Measurements from ENCODE around the gene STC2. TPM values are rescaled to one million over a fixed set of nuclear protein-coding genes. Genes with fewer than 3 reads are reported as not detected.

Gene STC2
- polyA plus RNA-seq, 3 donors = not detected

DNA sequence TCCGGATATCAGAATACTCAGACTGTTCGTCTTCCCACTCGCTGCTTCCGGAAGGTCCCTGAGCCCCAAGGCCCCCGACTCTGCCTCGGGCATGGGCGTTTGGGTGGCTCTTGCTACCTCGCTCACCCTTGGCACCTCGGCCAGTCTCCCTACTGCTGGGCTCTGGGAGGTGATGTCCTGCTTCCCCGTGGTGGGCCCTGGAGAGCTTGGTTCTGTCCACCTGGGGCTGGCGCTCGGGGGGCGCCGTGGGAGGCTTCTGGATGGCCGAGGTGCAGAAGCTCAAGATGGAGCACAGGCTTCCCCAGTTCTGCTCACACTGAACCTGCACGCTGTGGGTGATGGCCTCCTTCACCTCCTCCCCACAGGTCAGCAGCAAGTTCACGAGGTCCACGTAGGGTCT lies 10.4 kb downstream of the STC2 start:
- intact Hi-C loops (cut with micrococcal nuclease) = no loop called here
- H3K9me3 ChIP-seq (replicated peaks in 1 of 2; ENCODE audit: control insufficient read depth in 1 of 2, insufficient read depth in 1 of 2, low read length in 2 of 2) = no peaks in the 10 kb centered on the region
- H3K4me2 ChIP-seq (replicated peaks; ENCODE audit: extremely low read depth, low read length, poor library complexity, severe bottlenecking) = no peak overlapping the region
- TF ChIP-seq, protein P1, sequence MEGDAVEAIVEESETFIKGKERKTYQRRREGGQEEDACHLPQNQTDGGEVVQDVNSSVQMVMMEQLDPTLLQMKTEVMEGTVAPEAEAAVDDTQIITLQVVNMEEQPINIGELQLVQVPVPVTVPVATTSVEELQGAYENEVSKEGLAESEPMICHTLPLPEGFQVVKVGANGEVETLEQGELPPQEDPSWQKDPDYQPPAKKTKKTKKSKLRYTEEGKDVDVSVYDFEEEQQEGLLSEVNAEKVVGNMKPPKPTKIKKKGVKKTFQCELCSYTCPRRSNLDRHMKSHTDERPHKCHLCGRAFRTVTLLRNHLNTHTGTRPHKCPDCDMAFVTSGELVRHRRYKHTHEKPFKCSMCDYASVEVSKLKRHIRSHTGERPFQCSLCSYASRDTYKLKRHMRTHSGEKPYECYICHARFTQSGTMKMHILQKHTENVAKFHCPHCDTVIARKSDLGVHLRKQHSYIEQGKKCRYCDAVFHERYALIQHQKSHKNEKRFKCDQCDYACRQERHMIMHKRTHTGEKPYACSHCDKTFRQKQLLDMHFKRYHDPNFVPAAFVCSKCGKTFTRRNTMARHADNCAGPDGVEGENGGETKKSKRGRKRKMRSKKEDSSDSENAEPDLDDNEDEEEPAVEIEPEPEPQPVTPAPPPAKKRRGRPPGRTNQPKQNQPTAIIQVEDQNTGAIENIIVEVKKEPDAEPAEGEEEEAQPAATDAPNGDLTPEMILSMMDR (IDR thresholded peaks at IDR 0.05) = no peak
- H3K27ac Mint-ChIP-seq = no peak overlapping the region
- H3K27me3 ChIP-seq (ENCODE audit: control insufficient read depth in 2 of 2, insufficient read depth in 2 of 2, low read length in 2 of 2) = peaks cover 0 to 30% of the 10 kb centered on the region in 2 donors
- H3K27me3 Mint-ChIP-seq (ENCODE audit: low read depth in 3 of 3) = peaks cover 20 to 60% (median 38%) of the 10 kb centered on the region in 3 donors
- no peaks in the 10 kb centered on the region for H3K79me2 ChIP-seq (ENCODE audit: insufficient read depth, low read length)
- no peaks in the 10 kb centered on the region for H3K9me3 Mint-ChIP-seq
- H3K36me3 ChIP-seq (replicated peaks in 1 of 2; ENCODE audit: control insufficient read depth in 1 of 2, insufficient read depth in 2 of 2, low read length in 2 of 2) = no peaks in the 10 kb centered on the region
- no peak overlapping the region for H2AFZ ChIP-seq (ENCODE audit: insufficient read depth, low read depth, low read length, poor library complexity, severe bottlenecking)
- H3K4me3 ChIP-seq (replicated peaks in 1 of 3; ENCODE audit: low read depth in 2 of 3, low read length in 3 of 3) = no peak overlapping the region
- no peaks in the 10 kb centered on the region for H3K4me1 ChIP-seq (ENCODE audit: control insufficient read depth in 1 of 2, insufficient read depth in 2 of 2, low read length in 2 of 2)
- no peak overlapping the region for H3K4me3 Mint-ChIP-seq
- H3K36me3 Mint-ChIP-seq = no peaks in the 10 kb centered on the region
- H3K9ac ChIP-seq (ENCODE audit: insufficient read depth, low read length, poor library complexity, severe bottlenecking) = no peak overlapping the region
- no peak for DNase-seq
- H3K4me1 Mint-ChIP-seq = no peaks in the 10 kb centered on the region
- 95% methylated on average over 10 of the region's 18 CpGs for WGBS (ENCODE audit: insufficient coverage)
- H3K27ac ChIP-seq (ENCODE audit: low read depth in 1 of 2, low read length in 2 of 2) = no peak overlapping the region
- no peaks in the 10 kb centered on the region for H4K20me1 ChIP-seq (ENCODE audit: insufficient read depth, low read length)

DNA sequence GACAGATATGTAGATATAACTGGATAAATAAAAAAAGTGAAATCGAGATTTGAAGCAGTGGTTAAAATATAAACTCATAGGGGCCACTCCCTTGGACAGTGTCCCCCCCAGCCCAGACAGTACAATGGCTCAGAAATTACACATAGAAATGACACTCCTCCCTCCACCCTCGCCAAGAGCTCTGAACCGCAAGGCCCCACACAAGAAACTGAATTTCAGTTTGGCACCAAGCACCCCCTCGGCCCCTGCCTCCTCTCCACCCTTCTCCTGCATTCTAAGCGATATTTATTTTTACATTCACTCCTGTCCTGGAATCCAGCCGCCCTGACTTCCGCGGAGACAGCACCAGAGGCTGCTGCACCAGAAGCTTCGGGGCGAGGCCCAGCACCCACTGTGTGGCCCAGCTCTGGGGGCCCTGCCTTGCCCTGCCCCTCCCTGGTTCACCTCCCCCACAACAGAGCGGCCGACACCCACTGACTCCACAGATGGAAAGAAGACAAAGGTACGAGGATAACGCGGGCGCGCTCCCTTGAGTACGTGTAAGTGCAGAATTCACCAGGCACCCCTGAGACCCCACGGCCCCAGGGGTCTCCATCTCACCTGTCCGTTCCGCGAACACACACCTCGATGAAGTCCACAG lies 11.0 kb downstream of the STC2 start:
- Histone ChIP-seq H4K20me1 (ENCODE audit: insufficient read depth, low read length) (no peaks in the 10 kb centered on the region), H3K4me3 (replicated peaks in 1 of 3; ENCODE audit: low read depth in 2 of 3, low read length in 3 of 3) (no peak overlapping the region), H3K36me3 (replicated peaks in 1 of 2; ENCODE audit: control insufficient read depth in 1 of 2, insufficient read depth in 2 of 2, low read length in 2 of 2) (no peaks in the 10 kb centered on the region), H3K4me2 (replicated peaks; ENCODE audit: extremely low read depth, low read length, poor library complexity, severe bottlenecking) (no peak overlapping the region), H3K9ac (ENCODE audit: insufficient read depth, low read length, poor library complexity, severe bottlenecking) (no peak overlapping the region), H3K27ac (ENCODE audit: low read depth in 1 of 2, low read length in 2 of 2) (no peak overlapping the region), H3K9me3 (replicated peaks in 1 of 2; ENCODE audit: control insufficient read depth in 1 of 2, insufficient read depth in 1 of 2, low read length in 2 of 2) (no peaks in the 10 kb centered on the region), H2AFZ (ENCODE audit: insufficient read depth, low read depth, low read length, poor library complexity, severe bottlenecking) (no peak overlapping the region), H3K27me3 (ENCODE audit: control insufficient read depth in 2 of 2, insufficient read depth in 2 of 2, low read length in 2 of 2) (peaks cover 0 to 29% of the 10 kb centered on the region in 2 donors), H3K79me2 (ENCODE audit: insufficient read depth, low read length) (no peaks in the 10 kb centered on the region), H3K4me1 (ENCODE audit: control insufficient read depth in 1 of 2, insufficient read depth in 2 of 2, low read length in 2 of 2) (no peaks in the 10 kb centered on the region)
- TF ChIP-seq, protein P1 (IDR thresholded peaks at IDR 0.05) = no peak
- Mint-ChIP-seq H3K4me1 (no peaks in the 10 kb centered on the region), H3K27ac (no peak overlapping the region), H3K27me3 (ENCODE audit: low read depth in 3 of 3) (peaks cover 24 to 54% (median 34%) of the 10 kb centered on the region in 3 donors), H3K4me3 (no peak overlapping the region), H3K36me3 (no peaks in the 10 kb centered on the region), H3K9me3 (no peaks in the 10 kb centered on the region)
- intact Hi-C loops (cut with micrococcal nuclease) = no loop called here
- 96% methylated on average over 15 of the region's 23 CpGs for WGBS (ENCODE audit: insufficient coverage)
- DNase-seq = no peak
